Inflammatory macrophage treated with lipopolysaccharide for 1 hour (primary cell): Measurements from ENCODE around the gene ZMYND8.

Source experiments
- DNase-seq, 2 donors: peaks; one replicate each; pipeline ENCODE4 v3.0.0-alpha.2; 2020 to 2022

Gene ZMYND8

DNA sequence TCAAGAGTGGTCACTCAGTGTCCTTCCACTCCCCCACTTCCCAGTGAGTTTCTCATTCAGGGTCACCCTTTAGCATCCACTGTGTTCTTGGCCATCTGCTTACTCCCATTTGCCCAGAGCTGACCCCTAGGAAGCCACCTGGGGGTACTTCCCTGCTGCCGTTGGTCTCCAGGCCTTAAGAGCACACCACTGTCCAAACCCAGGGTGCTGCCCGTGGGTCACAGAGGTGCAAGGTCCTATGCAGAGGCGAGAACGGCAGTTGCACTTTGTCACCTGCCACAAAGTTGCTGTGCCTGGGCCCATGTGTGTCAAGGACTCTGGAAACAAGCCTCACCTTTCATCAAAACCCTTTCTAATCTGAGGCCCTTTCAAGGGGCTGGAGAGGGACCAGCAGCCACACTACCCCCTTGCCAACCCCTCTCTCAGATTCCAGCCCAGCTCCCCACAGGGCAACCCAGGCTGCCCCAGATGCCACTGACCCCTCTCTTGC lies 191.1 kb downstream of the ZMYND8 start:
- no peak for DNase-seq

DNA sequence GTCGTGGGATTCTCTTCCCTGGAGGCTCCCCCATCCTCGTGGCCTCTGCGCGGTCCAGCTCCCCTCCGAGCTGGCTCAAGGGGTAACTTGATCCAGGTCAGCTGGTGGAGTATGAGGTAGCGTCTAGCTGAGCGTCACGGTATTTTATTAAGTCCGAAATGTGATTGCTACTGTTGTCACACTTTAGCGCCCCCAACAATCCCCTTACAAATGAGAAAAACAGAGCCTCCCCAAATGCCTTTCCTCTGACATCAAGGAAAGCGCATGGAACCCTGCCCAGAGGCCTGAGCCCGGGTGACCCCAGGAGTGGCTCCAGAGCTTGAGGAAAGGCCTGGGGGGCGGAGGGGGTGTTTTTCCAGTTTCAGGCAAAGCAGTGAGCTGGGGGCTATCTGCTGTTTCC lies 192.4 kb downstream of the ZMYND8 start:
- DNase-seq, result no peak

DNA sequence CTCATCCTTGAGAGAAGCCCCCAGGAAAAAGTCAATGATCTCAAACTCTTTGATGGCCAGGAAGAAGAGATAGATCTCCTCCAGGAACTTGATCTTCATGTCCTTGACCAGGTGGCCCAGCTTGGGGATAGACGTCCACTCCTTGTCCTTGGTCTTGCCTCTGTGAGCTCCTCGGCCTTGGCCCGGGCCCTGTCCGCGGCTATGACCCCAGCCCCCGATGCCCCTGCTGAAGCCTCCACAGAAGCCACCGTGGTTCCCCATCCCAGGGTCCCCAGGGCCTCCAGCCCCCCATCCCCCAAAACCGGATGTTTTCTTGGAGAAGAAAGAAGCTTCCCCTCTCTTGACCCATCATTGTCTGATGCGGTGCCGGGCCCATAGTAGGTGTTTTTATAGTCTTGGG lies 195.1 kb downstream of the ZMYND8 start:
- no peak for DNase-seq

DNA sequence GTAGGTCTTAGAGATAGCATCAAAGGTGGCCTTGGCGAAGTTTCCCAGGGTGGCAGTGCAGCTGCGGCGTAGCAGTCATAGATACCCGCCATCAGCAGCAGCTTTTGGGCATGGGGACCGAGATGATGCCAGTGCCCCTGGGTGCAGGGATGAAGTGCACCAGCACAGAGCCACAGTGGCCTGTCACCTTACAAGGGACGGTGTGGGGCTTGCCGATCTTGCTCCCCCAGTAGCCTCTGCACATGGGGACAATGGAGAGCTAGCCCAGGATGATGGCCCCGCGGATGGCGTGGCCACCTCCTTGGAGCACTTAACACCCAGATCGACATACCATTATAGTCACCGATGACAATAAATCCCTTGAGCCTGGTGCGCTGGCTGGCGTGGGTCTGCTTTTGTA lies 195.5 kb downstream of the ZMYND8 start:
- no peak for DNase-seq

DNA sequence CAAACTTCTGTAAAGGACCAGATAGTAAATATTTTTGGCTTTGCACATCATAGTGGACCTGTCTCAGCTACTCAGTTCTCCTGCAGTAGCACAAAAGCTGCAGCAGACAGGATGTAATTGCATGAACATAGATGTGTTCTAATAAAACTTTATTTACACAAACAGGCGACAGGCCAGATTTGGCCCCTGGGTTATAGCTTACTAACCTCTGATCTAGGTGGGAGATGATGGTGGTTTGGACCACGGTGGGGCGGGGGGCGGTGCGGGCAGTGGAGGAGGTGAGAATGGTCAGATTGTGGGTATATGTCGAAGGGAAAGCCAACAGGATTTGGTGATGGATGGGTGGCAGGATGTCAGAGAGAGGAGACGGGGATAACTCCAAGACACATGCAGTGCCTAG lies 196.3 kb downstream of the ZMYND8 start:
- no peak for DNase-seq
